HepG2 (cell line): Measurements from ENCODE around the gene C11orf24. TPM values are rescaled to one million over a fixed set of nuclear protein-coding genes. Genes with fewer than 3 reads are reported as not detected.

Experiments
- ATAC-seq: fragments of 200-7000 bp; cut with Tn5 transposase; 3 replicates; pipeline ENCODE4 v1.9.1; 2020; ENCODE audit warnings: mild to moderate bottlenecking, moderate library complexity
- BruUV-seq: library from RNA; stranded (reverse); fragments of 400-500 nt; replicated peaks from 2 replicates; lab custom pipeline; 2021; lab: Mats Ljungman, UMichigan
- CTCF ChIA-PET: fragments of 300-600 bp; formaldehyde crosslinking; extraction: SDS; loops from one replicate; lab custom pipeline; 2021; ENCODE audit warnings: low total read pairs, inconsistent platforms, low intra/inter-chr PET ratio; lab: Yijun Ruan, JAX
- POLR2A ChIA-PET: fragments of 350-600 bp; sonication (Branson Sonifier 250); formaldehyde crosslinking; loops from one replicate; lab custom pipeline; 2020; ENCODE audit warnings: antibody characterized with exemption, inconsistent platforms; lab: Yijun Ruan, JAX
- DNase-seq: peaks from one replicate; pipeline ENCODE4 v3.0.0-alpha.2; 2015; ENCODE audit warnings: low spot score
- FAIRE-seq: peaks from 3 replicates; lab custom pipeline; 2011; peaks lifted over from hg19 to GRCh38; lab: Jason Lieb, UNC
- H2AFZ ChIP-seq: one replicate; pipeline ENCODE4 v1.6.1; 2011; ENCODE audit warnings: low read length, inconsistent platforms
- H3K27ac ChIP-seq: fragments of 300-600 bp; 3 replicates; pipeline ENCODE4 v1.8.0; 2011; ENCODE audit warnings: mixed run types, mild to moderate bottlenecking, mixed read lengths, low read length, inconsistent platforms; ENCODE audit not compliant: insufficient read depth; ENCODE audit errors: extremely low read length
- H3K27me3 ChIP-seq, 2 experiments: fragments of 200-600 bp in 1 of 2; 2 replicates in 1 of 2; 3 replicates in 1 of 2; pipeline versions ENCODE4 v1.6.0 to v1.8.0; 2011; ENCODE audit warnings: low read length in 2 of 2, mild to moderate bottlenecking in 2 of 2, moderate library complexity in 2 of 2, inconsistent platforms in 1 of 2; ENCODE audit not compliant: insufficient read depth in 2 of 2, control insufficient read depth in 1 of 2
- H3K36me3 ChIP-seq, 2 experiments: fragments of 200-600 bp in 1 of 2; replicated peaks in 1 of 2; 2 replicates in 1 of 2; 3 replicates in 1 of 2; pipeline versions ENCODE4 v1.5.1 to v1.8.0; 2011; ENCODE audit warnings: low read length in 2 of 2, inconsistent platforms in 1 of 2; ENCODE audit not compliant: insufficient read depth in 2 of 2, control insufficient read depth in 1 of 2
- H3K4me1 ChIP-seq: 2 replicates; pipeline ENCODE4 v1.5.1; 2012; ENCODE audit warnings: low read length, inconsistent platforms; ENCODE audit not compliant: insufficient read depth
- H3K4me2 ChIP-seq: 2 replicates; pipeline ENCODE4 v1.6.0; 2011; ENCODE audit warnings: low read depth, low read length, inconsistent platforms
- H3K4me3 ChIP-seq, 3 experiments: fragments of 200-600 bp in 1 of 3; sonication (generic), shearing (Covaris generic) in 1 of 3; replicated peaks in 1 of 3; 2 replicates each; pipeline ENCODE4 v1.5.1; 2011 to 2016; ENCODE audit warnings: low read length in 3 of 3, inconsistent platforms in 2 of 3, low read depth in 2 of 3, mild to moderate bottlenecking in 2 of 3, control low read depth in 1 of 3, mixed read lengths in 1 of 3; ENCODE audit not compliant: insufficient read depth in 1 of 3
- H3K79me2 ChIP-seq: one replicate; pipeline ENCODE4 v1.6.1; 2011; ENCODE audit warnings: low read length, inconsistent platforms; ENCODE audit not compliant: insufficient read depth
- H3K9ac ChIP-seq: 2 replicates; pipeline ENCODE4 v1.6.0; 2011; ENCODE audit warnings: mild to moderate bottlenecking, low read depth, low read length, inconsistent platforms; ENCODE audit not compliant: insufficient read depth
- H3K9me3 ChIP-seq: 2 replicates; pipeline ENCODE4 v1.5.1; 2012; ENCODE audit warnings: mild to moderate bottlenecking, low read length
- H4K20me1 ChIP-seq: 2 replicates; pipeline ENCODE4 v1.6.0; 2011; ENCODE audit warnings: inconsistent platforms, mild to moderate bottlenecking, low read length, moderate library complexity; ENCODE audit not compliant: insufficient read depth
- AGO2 ChIP-seq: fragments of 200-400 bp; formaldehyde crosslinking; optimal IDR thresholded peaks from 2 replicates; pipeline ENCODE3; 2017; ENCODE audit warnings: mild to moderate bottlenecking, low read depth, low read length, moderate library complexity
- HNRNPL ChIP-seq: fragments of 200-400 bp; formaldehyde crosslinking; IDR thresholded peaks from 2 replicates; pipeline ENCODE4 v1.6.1; 2017; ENCODE audit warnings: mild to moderate bottlenecking, low read depth, low read length
- POLR2AphosphoS2 ChIP-seq: IDR thresholded peaks from 2 replicates; pipeline ENCODE4 v1.6.1; 2011; ENCODE audit warnings: low read depth, low read length, improper control_type of control experiment
- RARA ChIP-seq: IDR thresholded peaks from 2 replicates; pipeline ENCODE4 v1.6.1; 2016; ENCODE audit warnings: missing genetic modification reagents, missing compliant biosample characterization
- RBFOX2 ChIP-seq: fragments of 200-400 bp; formaldehyde crosslinking; IDR thresholded peaks from 2 replicates; pipeline ENCODE4 v1.6.1; 2017; ENCODE audit warnings: low read depth, mild to moderate bottlenecking, low read length
- TCF7 ChIP-seq: sonication (generic); IDR thresholded peaks from 2 replicates; pipeline ENCODE4 v1.6.1; 2016; ENCODE audit warnings: antibody characterized with exemption, low read depth
- ZBTB3 ChIP-seq: sonication (generic); formaldehyde crosslinking; IDR thresholded peaks from 2 replicates; pipeline ENCODE4 v1.4.0; 2020; ENCODE audit warnings: low read depth, mild to moderate bottlenecking, moderate library complexity, missing genetic modification reagents, borderline replicate concordance
- WGBS: methylation state at CpG from one replicate; pipeline ENCODE4 v1.1.6; 2017; ENCODE audit warnings: low lambda C conversion rate; 5-methylcytosine and 5-hydroxymethylcytosine counted together
- in situ Hi-C: cut with HindIII; loops from 2 replicates; pipeline ENCODE4 v1.10.0; 2017; ENCODE audit warnings: low pct_unique_long_range_greater_than_20kb; ENCODE audit not compliant: extremely low pct_ligation_motif_present
- intact Hi-C: fragments of 100-400 bp; cut with micrococcal nuclease; formaldehyde crosslinking; loops from one replicate; pipeline ENCODE4 v1.10.0; 2022; ENCODE audit not compliant: unreplicated experiment
- polyA plus RNA-seq, 8 experiments: library from polyadenylated mRNA; depleted of rRNA in 3 of 8; stranded (reverse) in 7 of 8; unstranded in 1 of 8; fragments of >200 nt; fragmentation: Illumina TruSeq in 4 of 8; extraction: Trizol in 4 of 8; gene quantifications; 2 replicates each; pipeline versions ENCODE4 v1.2.1 to v1.2.3, GENCODE V29; 2011 to 2016; ENCODE audit warnings: low read depth in 4 of 8, missing spikeins in 1 of 8, mixed read lengths in 1 of 8; ENCODE audit not compliant: insufficient read depth in 1 of 8
- total RNA-seq, 5 experiments: library from RNA; depleted of rRNA; stranded (reverse); fragments of >200 nt; fragmentation: Illumina TruSeq; extraction: Trizol; gene quantifications; 2 replicates each; pipeline ENCODE4 v1.2.3, GENCODE V29; 2016; ENCODE audit warnings: low read depth in 1 of 5
- TF ChIP-seq, protein P1 (sequence below): sonication (generic); formaldehyde crosslinking; IDR thresholded peaks from 2 replicates; pipeline ENCODE4 v1.5.1; 2020; ENCODE audit warnings: mild to moderate bottlenecking, missing genetic modification reagents, moderate library complexity

Gene C11orf24
- total and polyA plus RNA-seq, 2 of the 13 experiments (the other 11 are each of a cell fraction or from before 2014, with no cell fraction given) = 52.9 to 55.5 TPM

DNA sequence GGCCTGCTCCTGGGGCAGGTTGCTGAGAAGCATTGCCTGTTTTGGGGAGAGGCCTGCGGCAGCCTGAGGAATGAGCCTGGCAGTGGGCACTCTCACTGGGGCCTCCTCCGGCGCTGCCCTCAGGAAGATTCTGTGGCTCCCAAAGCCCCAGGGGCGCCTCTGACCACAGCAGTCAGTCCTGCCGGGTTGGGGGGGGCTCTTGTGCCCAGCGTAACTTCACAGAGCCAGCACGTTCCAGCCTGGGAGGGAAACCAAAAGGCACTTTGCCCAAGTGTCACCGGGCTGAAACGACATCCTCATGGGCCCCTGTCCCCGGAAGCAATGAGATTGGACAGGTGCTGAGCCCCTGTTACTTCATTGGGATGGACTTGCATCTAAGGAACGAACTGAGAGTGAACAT, 36.3 kb upstream of the C11orf24 start:
- Histone ChIP-seq H3K4me2 (no peak overlapping the region), H3K79me2 (peaks cover 4% of the 10 kb centered on the region), H3K27me3 (no peaks in the 10 kb centered on the region), H3K9ac (no peak overlapping the region), H3K4me1 (peaks cover 63% of the 10 kb centered on the region), H3K36me3 (peaks cover 2 to 12% of the 10 kb centered on the region in 2 experiments; a peak in 3 of 5 replicates), H3K27ac (peak overlapping the region; percentile 44), H2AFZ (no peak overlapping the region), H3K4me3 (no peak overlapping the region), H3K9me3 (no peaks in the 10 kb centered on the region), H4K20me1 (no peaks in the 10 kb centered on the region)
- no peak for DNase-seq
- ATAC-seq = no peak
- no TSS peak for BruUV-seq
- ChIA-PET CTCF (no interaction called here), POLR2A (interaction anchor here (5.7 kb wide), 1 partner anchor 9 kb away, joined by 127 read pairs; no protein-coding TSS in a partner anchor)
- intact Hi-C loops (no loop called here), in situ Hi-C loops (no loop called here)
- WGBS = 38% methylated on average over 5 of the region's 11 CpGs
- TF ChIP-seq AGO2 = peak; percentile 72
- peak; percentile 44; the same call in 1 of the 2 replicates for TF ChIP-seq RBFOX2
- peak; percentile 49; the same call in 1 of the 2 replicates for TF ChIP-seq HNRNPL
- 0 out of 2 replicates have a peak, but pooled peaks have one; percentile 27 for TF ChIP-seq POLR2AphosphoS2
- TF ChIP-seq, protein P1, sequence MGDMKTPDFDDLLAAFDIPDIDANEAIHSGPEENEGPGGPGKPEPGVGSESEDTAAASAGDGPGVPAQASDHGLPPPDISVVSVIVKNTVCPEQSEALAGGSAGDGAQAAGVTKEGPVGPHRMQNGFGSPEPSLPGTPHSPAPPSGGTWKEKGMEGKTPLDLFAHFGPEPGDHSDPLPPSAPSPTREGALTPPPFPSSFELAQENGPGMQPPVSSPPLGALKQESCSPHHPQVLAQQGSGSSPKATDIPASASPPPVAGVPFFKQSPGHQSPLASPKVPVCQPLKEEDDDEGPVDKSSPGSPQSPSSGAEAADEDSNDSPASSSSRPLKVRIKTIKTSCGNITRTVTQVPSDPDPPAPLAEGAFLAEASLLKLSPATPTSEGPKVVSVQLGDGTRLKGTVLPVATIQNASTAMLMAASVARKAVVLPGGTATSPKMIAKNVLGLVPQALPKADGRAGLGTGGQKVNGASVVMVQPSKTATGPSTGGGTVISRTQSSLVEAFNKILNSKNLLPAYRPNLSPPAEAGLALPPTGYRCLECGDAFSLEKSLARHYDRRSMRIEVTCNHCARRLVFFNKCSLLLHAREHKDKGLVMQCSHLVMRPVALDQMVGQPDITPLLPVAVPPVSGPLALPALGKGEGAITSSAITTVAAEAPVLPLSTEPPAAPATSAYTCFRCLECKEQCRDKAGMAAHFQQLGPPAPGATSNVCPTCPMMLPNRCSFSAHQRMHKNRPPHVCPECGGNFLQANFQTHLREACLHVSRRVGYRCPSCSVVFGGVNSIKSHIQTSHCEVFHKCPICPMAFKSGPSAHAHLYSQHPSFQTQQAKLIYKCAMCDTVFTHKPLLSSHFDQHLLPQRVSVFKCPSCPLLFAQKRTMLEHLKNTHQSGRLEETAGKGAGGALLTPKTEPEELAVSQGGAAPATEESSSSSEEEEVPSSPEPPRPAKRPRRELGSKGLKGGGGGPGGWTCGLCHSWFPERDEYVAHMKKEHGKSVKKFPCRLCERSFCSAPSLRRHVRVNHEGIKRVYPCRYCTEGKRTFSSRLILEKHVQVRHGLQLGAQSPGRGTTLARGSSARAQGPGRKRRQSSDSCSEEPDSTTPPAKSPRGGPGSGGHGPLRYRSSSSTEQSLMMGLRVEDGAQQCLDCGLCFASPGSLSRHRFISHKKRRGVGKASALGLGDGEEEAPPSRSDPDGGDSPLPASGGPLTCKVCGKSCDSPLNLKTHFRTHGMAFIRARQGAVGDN = peak; percentile 55; the same call in 1 of the 2 replicates
- no peak for TF ChIP-seq ZBTB3 (CRISPR knock-in tag)
- no peak for TF ChIP-seq RARA (CRISPR knock-in tag)
- no peak for TF ChIP-seq TCF7
- no peak for FAIRE-seq
